Measurements from ENCODE around the gene TMED1. TPM values are rescaled to one million over a fixed set of nuclear protein-coding genes. Genes with fewer than 3 reads are reported as not detected.

The TMED1 gene
- total and polyA plus RNA-seq, 5 experiments from 2014 or later: 6.7 to 26.3 (median 23.7) TPM

GRCh38 chr19:10828981-10829821, 6.8 kb downstream of the TMED1 start:
- Mint-ChIP-seq H3K27ac (peak overlapping the region in 3 of 10 donors; percentile 40 to 76 (median 47)), H3K36me3 (peaks cover 0 to 52% (median 0%) of the 10 kb centered on the region in 3 donors), H3K4me3 (peak overlapping the region in 1 of 10 donors; percentile 47), H3K27me3 (no peaks in the 10 kb centered on the region), H3K9me3 (no peaks in the 10 kb centered on the region), H3K4me1 (no peaks in the 10 kb centered on the region)
- DNase-seq (no peak), ATAC-seq (peak in 1 of 2 donors; percentile 41)
- POLR2A ChIA-PET: interaction anchor here (0.5 to 1.1 kb wide), 2 partner anchors 62 to 112 kb away, joined by 4 read pairs; no protein-coding TSS in a partner anchor

DNA sequence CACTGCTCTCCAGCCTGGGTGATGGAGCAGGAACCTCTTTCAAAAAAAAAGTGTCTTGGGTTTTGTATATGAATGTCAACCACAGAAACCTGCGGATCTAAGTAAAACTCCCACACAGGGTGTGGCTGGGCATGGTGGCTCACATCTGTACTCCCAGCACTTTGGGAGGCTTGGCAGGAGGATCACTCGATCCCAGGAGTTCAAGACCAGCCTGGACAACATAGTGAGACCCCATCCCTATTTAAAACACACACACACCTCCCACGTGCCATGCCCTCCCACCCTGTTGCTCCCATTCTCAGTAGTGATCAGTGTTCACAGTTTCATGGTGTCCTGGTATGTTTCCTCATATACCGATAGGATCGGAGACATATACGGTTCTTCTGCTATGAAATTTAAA, 9.2 kb downstream of the TMED1 start:
- DNase-seq (no peak), ATAC-seq (no peak)
- no peaks in the 10 kb centered on the region for H3K9me3 Mint-ChIP-seq
- no peaks in the 10 kb centered on the region for H3K27me3 Mint-ChIP-seq
- H3K4me3 Mint-ChIP-seq: no peak overlapping the region
- no peaks in the 10 kb centered on the region for H3K4me1 Mint-ChIP-seq
- POLR2A ChIA-PET: interaction anchor here (1.3 kb wide), 1 partner anchor 9 kb away, joined by 5 read pairs; the partner anchor contains the start of gene TMED1
- H3K27ac Mint-ChIP-seq: peak overlapping the region in 1 of 10 donors; percentile 24
- peaks cover 0 to 58% (median 0%) of the 10 kb centered on the region in 3 donors for H3K36me3 Mint-ChIP-seq

GRCh38 chr19:10826231-10826630, 9.8 kb downstream of the TMED1 start:
- DNase-seq (no peak), ATAC-seq (no peak)
- Mint-ChIP-seq H3K4me1 (no peaks in the 10 kb centered on the region), H3K4me3 (no peak overlapping the region), H3K27ac (peak overlapping the region in 2 of 10 donors; percentile 9 to 14), H3K36me3 (peaks cover 0 to 60% (median under 1%) of the 10 kb centered on the region in 3 donors), H3K9me3 (no peaks in the 10 kb centered on the region), H3K27me3 (no peaks in the 10 kb centered on the region)
- POLR2A ChIA-PET: interaction anchor here (0.6 to 1.3 kb wide), 2 partner anchors 10 to 86 kb away, joined by 3 to 5 read pairs; partner anchors contain the start of gene TMED1

- peaks cover 6 to 71% (median 11%) of the 10 kb centered on the region in 3 donors for H3K36me3 Mint-ChIP-seq
- H3K4me3 Mint-ChIP-seq: no peak overlapping the region
- peak overlapping the region in 4 of 10 donors; percentile 10 to 69 (median 26) for H3K27ac Mint-ChIP-seq
- no peak for ATAC-seq
- POLR2A ChIA-PET: interaction anchor here (1.1 kb wide), 1 partner anchor 12 kb away, joined by 3 read pairs; the partner anchor contains the start of gene TMED1
- H3K9me3 Mint-ChIP-seq: no peaks in the 10 kb centered on the region
- no peaks in the 10 kb centered on the region for H3K27me3 Mint-ChIP-seq
- no peak for DNase-seq
- peaks cover 2 to 8% (median 3%) of the 10 kb centered on the region in 4 donors for H3K4me1 Mint-ChIP-seq
Measured at GRCh38 chr19:10823690-10824089, 12.3 kb downstream of the TMED1 start.

DNA sequence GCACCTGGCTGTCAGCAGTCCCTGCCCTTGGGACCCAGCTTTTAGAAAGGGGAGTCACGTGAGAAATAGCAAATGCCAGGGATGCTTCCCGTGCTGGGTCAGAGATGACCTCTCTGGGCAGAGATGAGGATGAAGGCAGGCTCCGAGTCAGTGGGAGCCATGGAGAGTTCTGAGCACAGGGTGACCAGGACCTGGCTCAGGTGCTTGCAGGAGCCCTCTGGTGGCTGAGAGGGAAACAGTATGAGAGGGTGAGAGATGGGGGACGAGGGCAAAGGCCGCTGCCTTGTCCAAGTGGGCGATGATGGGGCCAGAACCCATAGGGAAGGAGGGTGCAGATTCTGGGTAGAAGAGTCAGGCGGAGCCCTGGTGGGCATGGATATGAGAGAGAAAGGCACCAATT, 15.8 kb downstream of the TMED1 start:
- DNase-seq (no peak), ATAC-seq (peak; percentile 38 to 39)
- Mint-ChIP-seq H3K27me3 (no peaks in the 10 kb centered on the region), H3K9me3 (no peaks in the 10 kb centered on the region), H3K4me3 (peak overlapping the region in 1 of 10 donors; percentile 8), H3K4me1 (peaks cover 2 to 8% (median 4%) of the 10 kb centered on the region in 4 donors), H3K36me3 (peaks cover 6 to 47% (median 13%) of the 10 kb centered on the region in 3 donors), H3K27ac (peak overlapping the region in 9 of 10 donors; percentile 7 to 91 (median 74))
- POLR2A ChIA-PET: interaction anchor here (1.1 kb wide), 1 partner anchor 16 kb away, joined by 4 read pairs; the partner anchor contains the start of gene TMED1

DNA sequence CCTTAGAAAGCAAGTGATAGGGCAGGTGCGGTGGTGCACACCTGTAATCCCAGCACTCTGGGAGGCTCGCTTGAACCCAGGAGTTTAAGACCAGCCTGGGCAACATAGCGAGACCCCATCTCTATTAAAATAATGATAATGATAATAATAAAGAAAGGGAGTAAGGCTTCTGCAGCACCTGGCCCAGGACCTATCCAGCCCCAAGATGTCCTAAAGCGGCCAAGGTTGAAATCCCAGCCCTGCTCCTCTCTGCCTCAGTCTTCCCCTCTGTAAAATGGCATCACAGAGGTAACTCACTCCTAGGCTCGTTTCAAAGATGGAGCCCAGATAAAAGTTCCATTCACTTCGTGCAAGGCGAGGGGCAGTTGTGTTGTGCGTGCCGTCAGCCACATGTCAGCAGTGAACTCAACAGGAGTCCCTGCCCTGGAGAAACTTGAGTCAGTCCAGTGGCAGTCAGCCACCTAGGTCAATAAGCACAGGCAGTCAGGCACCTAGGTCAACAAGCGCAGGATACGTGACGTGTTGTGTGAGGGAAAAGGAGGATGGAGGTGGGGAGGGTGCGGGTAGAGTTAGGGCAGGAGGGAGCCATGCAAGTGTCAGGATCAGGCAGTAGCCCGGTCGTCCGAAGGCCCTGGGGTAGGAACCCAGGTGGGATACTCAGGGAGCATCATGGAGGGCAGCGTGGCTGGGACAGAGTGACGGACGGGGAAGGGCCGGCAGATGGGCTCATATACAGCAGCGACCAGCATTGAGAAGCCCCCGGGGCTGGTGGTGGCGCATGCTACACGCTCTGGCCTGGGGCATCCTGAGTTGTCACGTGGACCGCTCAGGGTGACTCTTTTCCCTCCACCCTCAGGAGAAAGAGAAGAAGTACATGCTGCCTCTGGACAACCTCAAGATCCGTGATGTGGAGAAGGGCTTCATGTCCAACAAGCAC, 16.6 kb downstream of the TMED1 start:
- DNase-seq (no peak), ATAC-seq (no peak)
- H3K4me1 Mint-ChIP-seq: peaks cover 4 to 9% (median 6%) of the 10 kb centered on the region in 4 donors
- H3K27ac Mint-ChIP-seq: peak overlapping the region in 6 of 10 donors; percentile 7 to 91 (median 72)
- no peaks in the 10 kb centered on the region for H3K9me3 Mint-ChIP-seq
- POLR2A ChIA-PET: interaction anchor here (0.5 to 1.6 kb wide), 3 partner anchors 13 to 396 kb away, joined by 3 to 5 read pairs (median 3); partner anchors contain the start of gene TMED1
- peaks cover 6 to 45% (median 13%) of the 10 kb centered on the region in 3 donors for H3K36me3 Mint-ChIP-seq
- no peak overlapping the region for H3K4me3 Mint-ChIP-seq
- no peaks in the 10 kb centered on the region for H3K27me3 Mint-ChIP-seq

DNA sequence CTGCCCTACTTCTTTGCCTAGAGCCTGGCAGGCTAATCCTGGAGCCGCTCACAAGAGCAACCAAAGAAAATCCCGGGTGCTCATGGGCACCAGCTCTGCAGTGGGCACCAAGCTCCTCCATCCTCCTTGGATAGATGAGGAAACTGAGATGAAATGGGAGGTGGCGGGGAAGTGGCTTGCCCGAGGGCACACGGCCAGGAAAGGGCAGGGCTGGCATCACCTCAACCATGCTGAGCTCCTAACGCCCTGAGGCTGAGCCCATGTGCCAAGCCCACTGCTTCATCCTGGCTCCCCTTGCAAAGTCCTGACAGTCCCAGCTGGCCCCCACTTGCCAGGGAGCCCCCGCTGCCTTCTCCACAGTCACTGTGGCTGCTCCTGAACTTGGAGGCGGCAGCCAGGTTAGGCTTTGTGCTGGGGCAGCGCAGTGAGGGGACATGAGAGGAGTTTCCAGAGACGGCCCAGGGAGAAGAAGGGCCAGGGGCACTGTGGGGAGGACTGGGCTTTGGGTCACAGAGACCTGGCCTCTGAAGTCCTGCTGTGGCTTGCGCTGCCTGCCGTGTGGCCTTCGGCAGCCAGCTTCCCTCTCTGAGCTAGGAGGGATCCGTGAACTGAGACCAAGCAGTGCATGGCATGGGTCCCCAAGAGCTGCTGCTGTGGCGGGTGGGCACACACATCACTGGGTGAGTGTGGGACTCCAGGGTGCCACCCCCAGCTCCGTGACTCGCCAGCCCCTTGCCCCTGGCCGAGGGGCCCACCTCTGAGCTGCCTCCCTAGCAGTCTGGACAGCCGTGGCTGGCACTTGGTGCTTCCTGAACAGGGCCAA, 17.5 kb downstream of the TMED1 start:
- DNase-seq (no peak), ATAC-seq (no peak)
- peak overlapping the region in 1 of 10 donors; percentile 45 for H3K27ac Mint-ChIP-seq
- no peak overlapping the region for H3K4me3 Mint-ChIP-seq
- H3K4me1 Mint-ChIP-seq: peaks cover 4 to 14% (median 6%) of the 10 kb centered on the region in 4 donors
- no peaks in the 10 kb centered on the region for H3K27me3 Mint-ChIP-seq
- H3K9me3 Mint-ChIP-seq: no peaks in the 10 kb centered on the region
- peaks cover 6 to 45% (median 13%) of the 10 kb centered on the region in 3 donors for H3K36me3 Mint-ChIP-seq
- POLR2A ChIA-PET: interaction anchor here (0.5 to 1.6 kb wide), 3 partner anchors 12 to 395 kb away, joined by 3 to 5 read pairs (median 3); partner anchors contain the start of gene TMED1

DNA sequence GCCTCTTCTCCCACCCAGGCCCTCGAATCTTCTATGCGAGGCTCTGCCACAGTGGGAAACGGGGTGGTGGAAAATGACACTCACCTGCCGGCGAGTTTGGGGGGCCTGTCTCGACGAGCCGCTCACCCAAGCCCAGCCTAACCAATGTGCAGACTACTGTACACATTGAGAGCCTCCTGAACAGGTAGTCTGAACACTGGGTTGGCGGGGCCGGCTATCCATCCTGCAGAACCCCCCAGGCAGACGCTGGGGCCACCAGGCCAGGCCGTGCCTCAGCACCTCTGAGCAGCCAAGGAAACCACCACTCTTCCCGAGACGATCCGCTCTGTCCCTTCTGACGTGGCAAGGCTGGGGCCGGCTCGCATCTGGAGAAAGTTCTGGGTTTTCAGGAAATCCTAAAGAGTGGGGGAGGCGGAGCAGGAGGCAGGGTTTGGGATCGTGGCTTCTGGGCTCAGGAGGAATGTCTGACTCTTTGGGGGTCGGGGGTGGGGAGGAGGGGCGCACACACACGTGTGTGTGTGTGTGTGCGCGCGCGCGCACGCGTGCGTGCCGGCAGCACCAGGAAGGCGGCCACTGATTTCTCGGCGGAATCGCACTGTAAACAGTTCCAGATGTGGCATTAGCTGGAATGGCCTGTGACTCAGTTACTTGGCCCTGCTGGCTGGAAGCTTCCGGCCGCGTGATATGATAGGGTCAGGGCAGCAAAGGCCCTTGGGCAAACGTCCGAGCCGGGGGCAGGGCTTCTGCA, 18.5 kb downstream of the TMED1 start:
- no peaks in the 10 kb centered on the region for H3K27me3 Mint-ChIP-seq
- POLR2A ChIA-PET: interaction anchor here (1.6 kb wide), 1 partner anchor 19 kb away, joined by 5 read pairs; the partner anchor contains the start of gene TMED1
- peaks cover 6 to 20% (median 8%) of the 10 kb centered on the region in 4 donors for H3K4me1 Mint-ChIP-seq
- DNase-seq (no peak), ATAC-seq (no peak)
- peaks cover 6 to 51% (median 13%) of the 10 kb centered on the region in 3 donors for H3K36me3 Mint-ChIP-seq
- peak overlapping the region in 4 of 10 donors; percentile 1 to 78 (median 37) for H3K27ac Mint-ChIP-seq
- no peaks in the 10 kb centered on the region for H3K9me3 Mint-ChIP-seq
- H3K4me3 Mint-ChIP-seq: no peak overlapping the region

DNA sequence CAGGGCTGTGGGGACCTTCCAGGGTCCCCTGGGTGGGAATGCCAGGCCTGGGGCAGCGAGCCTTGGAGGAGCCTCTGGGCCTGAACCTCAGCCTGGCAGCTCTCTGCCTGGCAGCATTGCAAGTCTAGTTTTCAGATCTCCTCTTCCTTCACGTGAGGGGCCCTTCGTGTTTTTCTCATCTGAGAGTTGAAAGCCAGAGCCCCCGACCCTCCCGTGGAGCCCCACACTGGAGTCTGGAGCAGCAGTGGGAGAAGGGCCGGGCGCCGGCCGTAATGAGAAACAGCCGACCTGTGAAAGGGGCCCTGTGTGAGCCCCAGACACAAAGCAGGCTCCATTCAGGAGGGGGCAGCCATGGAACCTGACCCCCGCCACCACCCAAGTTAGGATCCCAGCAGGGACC, 19.3 kb downstream of the TMED1 start:
- no peak overlapping the region for H3K4me3 Mint-ChIP-seq
- H3K36me3 Mint-ChIP-seq: peaks cover 6 to 48% (median 13%) of the 10 kb centered on the region in 3 donors

DNA sequence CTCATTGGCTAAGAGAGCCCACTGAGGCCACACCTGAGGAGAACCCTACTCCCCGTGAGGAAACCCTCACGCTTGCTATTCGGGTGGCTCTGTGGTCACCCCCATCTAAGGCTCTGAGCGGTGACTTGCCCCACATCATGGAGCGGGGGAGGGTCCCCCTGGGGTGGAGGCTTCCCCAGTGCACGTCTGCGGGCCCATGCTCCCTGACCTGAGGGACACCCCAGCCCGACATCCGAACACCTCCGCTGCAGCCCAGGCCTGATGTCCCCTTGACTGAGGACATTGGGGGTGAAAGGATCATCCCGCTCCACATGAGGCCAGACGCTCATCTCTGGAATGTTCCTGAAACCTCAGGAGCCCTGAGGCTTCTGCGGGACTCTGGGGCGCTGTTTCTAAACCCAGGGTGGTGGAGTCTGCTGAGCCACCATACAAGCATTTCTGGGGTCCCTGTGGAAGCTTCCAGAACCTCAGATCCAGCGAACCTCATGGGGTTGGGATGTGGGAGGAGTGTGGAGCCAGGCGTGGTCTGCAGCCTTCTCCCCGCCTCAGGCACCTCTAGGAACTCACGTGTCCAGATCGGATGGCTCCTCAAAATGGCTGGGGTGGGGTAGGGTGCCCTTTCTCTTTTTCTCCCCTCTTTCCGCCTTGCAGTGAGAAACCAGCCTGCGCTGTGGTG, 19.9 kb downstream of the TMED1 start:
- H3K36me3 Mint-ChIP-seq: peaks cover 6 to 46% (median 11%) of the 10 kb centered on the region in 3 donors
- no peaks in the 10 kb centered on the region for H3K27me3 Mint-ChIP-seq
- peaks cover 6 to 23% (median 8%) of the 10 kb centered on the region in 4 donors for H3K4me1 Mint-ChIP-seq
- H3K4me3 Mint-ChIP-seq: no peak overlapping the region
- DNase-seq (no peak), ATAC-seq (no peak)
- peak overlapping the region in 2 of 10 donors; percentile 25 to 48 for H3K27ac Mint-ChIP-seq
- POLR2A ChIA-PET: interaction anchor here (0.5 kb wide), 1 partner anchor 197 kb away, joined by 5 read pairs; no protein-coding TSS in a partner anchor
- H3K9me3 Mint-ChIP-seq: no peaks in the 10 kb centered on the region

More for the DNA sequence above, 19.3 kb downstream of the TMED1 start:
- peak overlapping the region in 3 of 10 donors; percentile 25 to 56 (median 48) for H3K27ac Mint-ChIP-seq
- no peak for DNase-seq
- no peaks in the 10 kb centered on the region for H3K27me3 Mint-ChIP-seq
- ATAC-seq: no peak
- POLR2A ChIA-PET: interaction anchor here (0.5 kb wide), 1 partner anchor 198 kb away, joined by 5 read pairs; no protein-coding TSS in a partner anchor
- H3K4me1 Mint-ChIP-seq: peaks cover 6 to 23% (median 8%) of the 10 kb centered on the region in 4 donors
- no peaks in the 10 kb centered on the region for H3K9me3 Mint-ChIP-seq
